Hepatocyte (in vitro differentiated cells): ENCODE data around the gene GPC5.

ENCODE experiments used
- EZH2 ChIP-seq: fragments of 200-600 bp; sonication (generic); IDR thresholded peaks from 2 replicates; pipeline ENCODE4 v1.6.1; 2016; ENCODE audit warnings: antibody characterized with exemption, mild to moderate bottlenecking, borderline replicate concordance
- EZH2phosphoT487 ChIP-seq: fragments of 200-600 bp; sonication (generic); IDR thresholded peaks from one replicate; pipeline ENCODE4 v1.6.1; 2018; ENCODE audit warnings: antibody characterized with exemption, mild to moderate bottlenecking, low read depth, moderate library complexity; ENCODE audit not compliant: unreplicated experiment, severe bottlenecking
- TF ChIP-seq, protein P1 (sequence below): fragments of 200-600 bp; sonication (generic); IDR thresholded peaks from 2 replicates; pipeline ENCODE4 v1.5.1; 2016; ENCODE audit warnings: antibody characterized with exemption, mild to moderate bottlenecking; ENCODE audit not compliant: poor library complexity

DNA sequence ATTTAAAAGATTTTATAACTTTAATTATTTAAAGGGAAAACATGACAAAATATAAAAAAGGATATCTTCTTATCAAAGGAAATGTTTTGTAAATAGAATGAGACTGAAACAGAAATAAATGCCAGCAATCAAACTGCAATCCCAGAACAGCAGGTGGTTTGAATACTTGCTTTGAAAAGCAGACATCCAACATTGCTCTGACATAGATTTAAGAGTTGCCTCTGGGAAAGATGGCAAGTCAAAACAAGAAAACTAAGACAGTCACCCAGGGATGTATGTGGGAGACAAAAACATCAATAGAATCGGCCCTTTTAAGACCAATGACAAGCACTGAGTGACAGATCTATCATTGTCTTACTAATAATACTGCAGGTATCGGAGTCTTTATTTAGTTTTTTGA, 1038.5 kb downstream of the GPC5 start:
- TF ChIP-seq, protein P1, sequence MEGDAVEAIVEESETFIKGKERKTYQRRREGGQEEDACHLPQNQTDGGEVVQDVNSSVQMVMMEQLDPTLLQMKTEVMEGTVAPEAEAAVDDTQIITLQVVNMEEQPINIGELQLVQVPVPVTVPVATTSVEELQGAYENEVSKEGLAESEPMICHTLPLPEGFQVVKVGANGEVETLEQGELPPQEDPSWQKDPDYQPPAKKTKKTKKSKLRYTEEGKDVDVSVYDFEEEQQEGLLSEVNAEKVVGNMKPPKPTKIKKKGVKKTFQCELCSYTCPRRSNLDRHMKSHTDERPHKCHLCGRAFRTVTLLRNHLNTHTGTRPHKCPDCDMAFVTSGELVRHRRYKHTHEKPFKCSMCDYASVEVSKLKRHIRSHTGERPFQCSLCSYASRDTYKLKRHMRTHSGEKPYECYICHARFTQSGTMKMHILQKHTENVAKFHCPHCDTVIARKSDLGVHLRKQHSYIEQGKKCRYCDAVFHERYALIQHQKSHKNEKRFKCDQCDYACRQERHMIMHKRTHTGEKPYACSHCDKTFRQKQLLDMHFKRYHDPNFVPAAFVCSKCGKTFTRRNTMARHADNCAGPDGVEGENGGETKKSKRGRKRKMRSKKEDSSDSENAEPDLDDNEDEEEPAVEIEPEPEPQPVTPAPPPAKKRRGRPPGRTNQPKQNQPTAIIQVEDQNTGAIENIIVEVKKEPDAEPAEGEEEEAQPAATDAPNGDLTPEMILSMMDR, result no peak
- no peak for TF ChIP-seq EZH2phosphoT487
- no peak for TF ChIP-seq EZH2
